Fibroblast of the aortic adventitia (primary cell): ENCODE data around the gene SEPHS2. TPM values are rescaled to one million over a fixed set of nuclear protein-coding genes. Genes with fewer than 3 reads are reported as not detected.

Experiments used
- DNase-seq: peaks from one replicate; pipeline ENCODE4 v3.0.0-alpha.2; 2010; ENCODE audit warnings: low read depth
- H3K4me3 ChIP-seq: 2 replicates; pipeline ENCODE4 v1.5.1; 2011; ENCODE audit warnings: low read depth, mild to moderate bottlenecking, control low read depth, low read length, moderate library complexity
- total RNA-seq: library from RNA; depleted of rRNA; stranded (reverse); fragments of >200 nt; gene quantifications from 2 replicates; pipeline ENCODE4 v1.2.3, GENCODE V29; 2012; ENCODE audit warnings: low replicate concordance
- TF ChIP-seq, protein P1 (sequence below): IDR thresholded peaks from 2 replicates; pipeline ENCODE4 v1.5.1; 2011; ENCODE audit warnings: mild to moderate bottlenecking, low read length, control low read depth, inconsistent platforms; ENCODE audit not compliant: insufficient read depth

Gene SEPHS2, protein sequence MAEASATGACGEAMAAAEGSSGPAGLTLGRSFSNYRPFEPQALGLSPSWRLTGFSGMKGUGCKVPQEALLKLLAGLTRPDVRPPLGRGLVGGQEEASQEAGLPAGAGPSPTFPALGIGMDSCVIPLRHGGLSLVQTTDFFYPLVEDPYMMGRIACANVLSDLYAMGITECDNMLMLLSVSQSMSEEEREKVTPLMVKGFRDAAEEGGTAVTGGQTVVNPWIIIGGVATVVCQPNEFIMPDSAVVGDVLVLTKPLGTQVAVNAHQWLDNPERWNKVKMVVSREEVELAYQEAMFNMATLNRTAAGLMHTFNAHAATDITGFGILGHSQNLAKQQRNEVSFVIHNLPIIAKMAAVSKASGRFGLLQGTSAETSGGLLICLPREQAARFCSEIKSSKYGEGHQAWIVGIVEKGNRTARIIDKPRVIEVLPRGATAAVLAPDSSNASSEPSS
- total RNA-seq = 15.0 and 15.8 TPM in 2 replicates

DNA sequence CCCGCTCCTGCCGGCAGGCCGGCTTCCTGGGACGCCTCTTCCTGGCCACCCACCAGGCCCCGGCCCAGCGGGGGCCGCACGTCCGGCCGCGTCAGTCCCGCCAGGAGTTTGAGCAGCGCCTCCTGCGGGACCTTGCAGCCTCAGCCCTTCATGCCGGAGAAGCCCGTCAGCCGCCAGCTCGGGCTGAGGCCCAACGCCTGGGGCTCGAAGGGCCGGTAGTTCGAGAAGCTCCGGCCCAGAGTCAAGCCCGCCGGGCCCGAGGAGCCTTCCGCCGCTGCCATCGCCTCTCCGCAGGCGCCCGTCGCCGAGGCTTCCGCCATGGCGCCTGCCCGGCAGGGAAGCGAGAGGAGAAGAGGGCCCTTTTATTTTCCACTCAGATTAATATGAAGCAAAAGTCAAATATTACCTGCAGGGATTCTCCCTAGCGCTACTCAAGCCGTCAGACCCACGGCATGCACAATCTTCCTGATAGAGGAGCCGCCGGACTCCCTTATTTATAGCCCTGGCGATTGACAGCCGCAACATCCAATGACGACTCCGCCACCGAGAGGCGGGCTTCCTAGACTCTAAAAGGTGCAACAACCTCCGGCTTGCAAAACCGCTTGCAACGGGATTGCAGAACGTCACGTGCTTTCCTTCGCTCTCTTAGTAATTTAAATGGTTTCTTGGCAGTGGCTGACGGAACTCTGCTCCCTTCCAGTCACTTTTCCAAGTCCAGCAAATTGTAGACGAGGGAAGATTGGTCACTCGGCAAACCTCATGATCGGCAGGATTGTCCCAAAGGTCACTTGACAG, at the start of gene SEPHS2:
SEPHS2 (minus strand) TSS at position 467 of the 795 bp plus-strand sequence; CDS start at position 320, 147 bp downstream.
- TF ChIP-seq, protein P1, sequence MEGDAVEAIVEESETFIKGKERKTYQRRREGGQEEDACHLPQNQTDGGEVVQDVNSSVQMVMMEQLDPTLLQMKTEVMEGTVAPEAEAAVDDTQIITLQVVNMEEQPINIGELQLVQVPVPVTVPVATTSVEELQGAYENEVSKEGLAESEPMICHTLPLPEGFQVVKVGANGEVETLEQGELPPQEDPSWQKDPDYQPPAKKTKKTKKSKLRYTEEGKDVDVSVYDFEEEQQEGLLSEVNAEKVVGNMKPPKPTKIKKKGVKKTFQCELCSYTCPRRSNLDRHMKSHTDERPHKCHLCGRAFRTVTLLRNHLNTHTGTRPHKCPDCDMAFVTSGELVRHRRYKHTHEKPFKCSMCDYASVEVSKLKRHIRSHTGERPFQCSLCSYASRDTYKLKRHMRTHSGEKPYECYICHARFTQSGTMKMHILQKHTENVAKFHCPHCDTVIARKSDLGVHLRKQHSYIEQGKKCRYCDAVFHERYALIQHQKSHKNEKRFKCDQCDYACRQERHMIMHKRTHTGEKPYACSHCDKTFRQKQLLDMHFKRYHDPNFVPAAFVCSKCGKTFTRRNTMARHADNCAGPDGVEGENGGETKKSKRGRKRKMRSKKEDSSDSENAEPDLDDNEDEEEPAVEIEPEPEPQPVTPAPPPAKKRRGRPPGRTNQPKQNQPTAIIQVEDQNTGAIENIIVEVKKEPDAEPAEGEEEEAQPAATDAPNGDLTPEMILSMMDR = peak; percentile 49
- DNase-seq = peak; percentile 99
- H3K4me3 ChIP-seq = peak within 1 kb of the TSS; percentile 87

DNA sequence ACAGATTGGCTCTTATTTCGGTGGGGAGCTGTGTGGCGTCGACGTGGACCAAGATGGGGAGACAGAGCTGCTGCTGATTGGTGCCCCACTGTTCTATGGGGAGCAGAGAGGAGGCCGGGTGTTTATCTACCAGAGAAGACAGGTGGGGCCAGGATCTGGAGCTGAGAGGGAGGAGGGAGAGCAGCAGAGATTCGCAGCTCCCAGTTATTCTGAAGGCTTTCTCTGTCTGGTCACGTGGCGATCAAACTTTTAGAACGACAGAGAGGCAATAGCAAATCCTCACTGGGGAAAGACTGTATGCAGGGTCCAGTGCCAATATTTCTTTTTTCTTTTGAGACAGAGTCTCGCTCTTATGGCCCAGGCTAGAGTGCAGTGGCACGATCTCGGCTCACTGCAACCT, 49.0 kb upstream of the SEPHS2 start:
- TF ChIP-seq, protein P1 = no peak

DNA sequence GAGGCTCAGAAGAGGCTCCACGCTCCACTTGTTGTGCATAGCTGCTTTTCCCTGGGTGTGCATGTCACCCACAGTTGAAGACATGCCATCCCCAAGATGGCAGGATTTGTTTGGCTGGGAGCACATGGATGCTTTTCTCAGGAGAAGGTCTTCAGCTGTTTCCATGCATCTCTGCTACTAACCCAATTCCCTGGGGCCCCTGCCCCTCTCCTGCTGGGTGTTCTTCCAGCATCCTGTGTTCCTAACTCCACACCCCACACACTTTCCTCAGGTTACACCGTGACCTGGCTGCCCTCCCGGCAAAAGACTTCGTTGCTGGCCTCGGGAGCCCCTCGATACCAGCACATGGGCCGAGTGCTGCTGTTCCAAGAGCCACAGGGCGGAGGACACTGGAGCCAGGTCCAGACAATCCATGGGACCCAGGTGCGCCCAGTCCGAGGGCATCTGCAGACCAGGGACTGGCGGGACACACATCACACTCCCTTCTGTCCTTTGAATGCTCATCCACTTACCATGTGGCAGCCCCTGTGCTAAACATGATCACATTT, 48.3 kb upstream of the SEPHS2 start:
- H3K4me3 ChIP-seq = no peak overlapping the region
- DNase-seq = no peak
- TF ChIP-seq, protein P1 = no peak

More for the DNA sequence above, 49.0 kb upstream of the SEPHS2 start:
- H3K4me3 ChIP-seq = no peak overlapping the region
- DNase-seq = no peak

DNA sequence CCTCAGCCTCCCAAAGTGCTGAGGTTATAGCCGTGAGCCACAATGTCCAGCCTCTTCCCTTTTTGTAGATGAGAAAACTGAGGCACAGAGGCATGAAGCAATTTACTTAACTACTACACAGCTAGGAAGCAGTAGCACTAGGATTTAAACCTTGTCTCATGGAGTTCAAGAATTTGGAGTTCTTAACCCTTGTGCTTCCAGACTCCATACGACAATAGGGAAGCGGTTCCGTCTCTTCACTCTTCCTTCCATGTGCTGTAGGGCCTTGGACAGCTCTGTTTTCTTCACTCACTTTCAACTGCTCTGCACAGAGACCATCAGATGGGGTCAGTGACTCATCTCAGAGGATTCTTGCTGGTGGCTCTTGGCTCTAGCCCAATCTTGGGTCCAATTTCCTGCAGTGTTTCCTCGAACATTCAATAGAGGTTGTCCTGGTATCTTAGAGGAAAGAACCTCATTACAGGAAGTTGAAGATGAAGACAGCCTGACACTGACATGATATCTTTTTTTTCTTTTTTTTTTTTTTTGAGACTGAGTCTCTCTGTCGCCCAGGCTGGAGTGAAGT, 46.2 kb upstream of the SEPHS2 start:
- peak; percentile 59 for DNase-seq
- H3K4me3 ChIP-seq = no peak overlapping the region
- TF ChIP-seq, protein P1 = no peak

DNA sequence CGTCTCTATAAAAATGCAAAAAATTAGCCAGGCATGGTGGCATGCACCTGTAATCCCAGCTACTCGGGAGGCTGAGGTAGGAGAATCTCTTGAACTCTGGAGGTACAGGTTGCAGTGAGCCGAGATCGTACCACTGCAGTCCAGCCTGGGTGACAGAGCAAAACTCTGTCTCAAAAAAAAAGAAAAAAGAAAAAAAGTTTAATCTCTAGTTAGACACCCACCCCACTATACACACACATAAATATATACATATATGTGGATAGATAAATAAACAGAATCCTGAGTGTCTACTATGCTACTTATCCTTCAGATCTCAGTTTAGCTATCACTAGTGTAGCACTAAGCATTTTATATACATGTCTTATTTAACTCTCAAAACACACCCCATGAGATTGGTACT, 45.6 kb upstream of the SEPHS2 start:
- DNase-seq = no peak
- TF ChIP-seq, protein P1 = no peak
- H3K4me3 ChIP-seq = no peak overlapping the region

DNA sequence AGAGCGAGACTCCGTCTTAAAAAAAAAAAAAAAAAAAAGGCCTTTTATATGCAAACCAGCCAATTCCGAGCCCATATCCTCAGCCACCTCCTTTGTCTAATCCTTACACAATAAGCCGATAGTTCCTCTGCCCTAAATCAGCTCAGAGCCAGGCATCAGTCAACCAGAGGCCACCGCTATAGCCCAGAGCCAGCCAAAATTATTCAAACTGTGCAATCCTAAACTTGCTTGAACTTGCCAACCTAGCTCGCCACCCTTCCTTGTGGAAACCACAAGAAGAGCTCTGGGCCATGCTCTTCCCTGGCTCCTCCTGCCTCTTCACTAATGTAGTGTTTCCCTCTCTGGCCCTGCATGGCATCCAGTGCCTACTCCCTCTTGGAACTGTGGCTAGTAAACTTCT, 44.5 kb upstream of the SEPHS2 start:
- TF ChIP-seq, protein P1 = no peak
- H3K4me3 ChIP-seq = no peak overlapping the region
- no peak for DNase-seq
